ENCODE data around the gene ILRUN.

- TF ChIP-seq CTCF (IDR thresholded peaks at IDR 0.05) (no peak), POLR2A (IDR thresholded peaks at IDR 0.05) (no peak)
Measured at GRCh38 chr6:34661357-34661756, 35.2 kb downstream of the ILRUN start.

Data from lower leg skin (tissue), 3 donors.